C4-2B (cell line): ENCODE data around the gene MORN1.

Source experiments
- CTCF ChIP-seq: fragments of 450-650 bp; conservative IDR thresholded peaks from 2 replicates; pipeline ENCODE4 v1.5.1; 2017; ENCODE audit warnings: mild to moderate bottlenecking
- ZFX ChIP-seq: fragments of 450-650 bp; IDR thresholded peaks from 2 replicates; pipeline ENCODE4 v1.6.1; 2017

- no peak for TF ChIP-seq CTCF
- no peak for TF ChIP-seq ZFX
Measured at GRCh38 chr1:2344121-2344681, 47.2 kb downstream of the MORN1 start.
